A172 (cell line): ENCODE measurements around the gene TMEM63C. TPM values are rescaled to one million over a fixed set of nuclear protein-coding genes. Genes with fewer than 3 reads are reported as not detected.

Experiments used
- DNase-seq: peaks from one replicate; pipeline ENCODE4 v3.0.0-alpha.2; 2015; ENCODE audit warnings: low spot score
- total RNA-seq: library from RNA; depleted of rRNA; stranded (reverse); fragments of >200 nt; shearing (Covaris generic); gene quantifications from 2 replicates; pipeline ENCODE4 v1.2.3, GENCODE V29; 2014

Gene TMEM63C
- total RNA-seq, 1 experiment from 2014 or later: 0.62 TPM

GRCh38 chr14:77154421-77154820 is 27.2 kb upstream of the TMEM63C start:
- DNase-seq: no peak

GRCh38 chr14:77155083-77155482 is 26.5 kb upstream of the TMEM63C start:
- DNase-seq: no peak

- no peak for DNase-seq
Measured at GRCh38 chr14:77157740-77158139, 23.9 kb upstream of the TMEM63C start.

GRCh38 chr14:77158175-77158881 is 23.3 kb upstream of the TMEM63C start:
- DNase-seq: peak; percentile 51

GRCh38 chr14:77158882-77159255 is 22.7 kb upstream of the TMEM63C start:
- no peak for DNase-seq

- no peak for DNase-seq
Measured at GRCh38 chr14:77161011-77161410, 20.6 kb upstream of the TMEM63C start.

GRCh38 chr14:77170045-77170444 is 11.6 kb upstream of the TMEM63C start:
- no peak for DNase-seq

GRCh38 chr14:77172916-77173315 is 8.7 kb upstream of the TMEM63C start:
- DNase-seq: no peak

GRCh38 chr14:77173911-77174617 is 7.5 kb upstream of the TMEM63C start:
- peak; percentile 33 for DNase-seq

- DNase-seq: no peak
Measured at GRCh38 chr14:77175843-77176242, 5.8 kb upstream of the TMEM63C start.

GRCh38 chr14:77177702-77178101 is 3.9 kb upstream of the TMEM63C start:
- peak; percentile 3 for DNase-seq

GRCh38 chr14:77178656-77179055 is 2.9 kb upstream of the TMEM63C start:
- DNase-seq: no peak

GRCh38 chr14:77180726-77181602 is 634 bp upstream of the TMEM63C start:
- DNase-seq: no peak

- DNase-seq: no peak
Measured at GRCh38 chr14:77183896-77184295, 2.3 kb downstream of the TMEM63C start.

- DNase-seq: no peak
Measured at GRCh38 chr14:77184396-77185092, 2.9 kb downstream of the TMEM63C start.

GRCh38 chr14:77185093-77185465 is 3.5 kb downstream of the TMEM63C start:
- DNase-seq: no peak

GRCh38 chr14:77186911-77187648 is 5.5 kb downstream of the TMEM63C start:
- peak; percentile 84 for DNase-seq

GRCh38 chr14:77187649-77188012 is 6.0 kb downstream of the TMEM63C start:
- DNase-seq: no peak

- no peak for DNase-seq
Measured at GRCh38 chr14:77189479-77189878, 7.9 kb downstream of the TMEM63C start.

GRCh38 chr14:77190977-77191376 is 9.4 kb downstream of the TMEM63C start:
- DNase-seq: no peak

- DNase-seq: no peak
Measured at GRCh38 chr14:77194706-77195105, 13.1 kb downstream of the TMEM63C start.
